ENCODE results near the gene GEMIN7.
"Not testable (repeated sequence)": the region's sequence is repeated elsewhere in the genome, so short reads cannot be mapped to it uniquely, and the experiment has no call there.

GEMIN7 gene

DNA sequence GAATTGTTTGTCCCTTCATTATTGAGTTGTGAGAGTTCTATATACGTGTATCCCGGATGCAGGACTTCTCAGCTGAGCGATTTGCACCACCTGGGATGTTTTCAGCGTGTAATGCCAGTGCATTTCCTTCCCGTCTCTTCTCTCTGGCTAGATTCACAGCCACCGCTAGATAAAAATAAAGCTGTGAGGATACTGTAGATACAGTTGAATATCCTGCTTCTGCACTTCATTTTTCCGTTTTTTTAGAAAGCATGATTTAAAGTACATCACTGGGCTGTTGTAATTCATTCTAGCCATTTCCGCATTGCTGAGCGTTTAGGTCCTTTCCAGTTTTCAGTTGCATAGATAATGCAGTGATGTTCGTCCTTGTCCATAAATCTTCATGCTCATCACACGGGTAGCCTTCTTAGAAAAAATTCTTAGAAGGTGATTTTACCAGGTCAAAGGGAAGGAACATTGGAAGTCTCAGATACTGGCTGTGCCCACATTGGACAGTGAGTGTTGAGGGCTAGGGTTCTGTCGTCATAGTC lies 28.6 kb downstream of the GEMIN7 start:
- no peak for DNase-seq

DNA sequence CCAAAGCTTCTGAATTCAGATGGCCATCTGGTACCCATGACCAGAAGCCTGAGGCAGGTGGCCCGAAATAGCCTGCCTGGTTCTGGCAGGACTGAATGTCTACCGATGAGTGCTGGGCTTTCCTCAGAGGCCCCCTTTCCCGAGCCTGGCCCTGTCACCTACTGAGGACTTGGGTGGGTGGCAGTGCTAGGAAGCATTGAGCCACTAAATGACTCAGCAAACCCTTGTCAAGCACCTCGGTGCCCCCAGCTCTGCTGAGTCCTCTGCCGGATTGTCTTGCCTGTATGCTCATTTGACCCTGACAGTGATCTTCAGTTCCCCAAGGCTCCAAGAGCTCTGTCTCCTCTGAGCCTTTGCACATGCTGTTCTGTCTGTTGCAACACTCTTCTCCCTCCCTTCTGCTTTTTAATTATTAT lies 31.8 kb downstream of the GEMIN7 start:
- DNase-seq, result no peak

DNA sequence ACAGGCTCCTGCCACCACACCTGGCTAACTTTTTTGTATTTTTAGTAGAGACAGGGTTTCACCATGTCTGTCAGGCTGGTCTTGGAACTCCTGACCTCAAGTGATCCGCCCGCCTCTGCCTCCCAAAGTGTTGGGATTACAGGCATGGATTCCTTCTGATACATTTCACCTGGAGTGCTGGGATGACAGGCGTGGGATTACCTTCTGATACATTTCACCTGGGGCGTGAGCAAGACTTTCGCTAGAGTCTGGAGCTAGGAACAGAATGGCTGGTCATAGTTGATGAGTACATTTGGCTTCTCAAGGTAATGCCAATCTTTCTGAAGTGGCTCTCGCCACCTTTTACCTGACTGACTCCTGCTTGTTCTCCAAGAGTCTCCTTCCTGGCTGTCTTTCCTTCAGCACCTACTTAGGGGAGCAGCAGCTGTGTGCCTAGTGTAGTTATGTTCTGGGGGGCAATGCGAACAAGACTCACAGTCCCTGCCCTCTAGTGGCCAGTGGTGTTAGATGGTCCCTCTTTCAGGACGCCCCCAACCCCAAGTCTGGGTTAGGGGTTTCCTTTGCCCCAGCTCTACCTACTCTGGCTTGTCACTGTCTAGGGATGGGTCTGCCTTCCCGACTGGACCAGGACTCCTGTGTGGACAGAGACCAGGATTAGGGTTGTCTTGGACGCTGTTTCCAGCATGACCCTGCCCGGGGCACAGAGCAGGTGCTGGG lies 33.2 kb downstream of the GEMIN7 start:
- no peak for DNase-seq

DNA sequence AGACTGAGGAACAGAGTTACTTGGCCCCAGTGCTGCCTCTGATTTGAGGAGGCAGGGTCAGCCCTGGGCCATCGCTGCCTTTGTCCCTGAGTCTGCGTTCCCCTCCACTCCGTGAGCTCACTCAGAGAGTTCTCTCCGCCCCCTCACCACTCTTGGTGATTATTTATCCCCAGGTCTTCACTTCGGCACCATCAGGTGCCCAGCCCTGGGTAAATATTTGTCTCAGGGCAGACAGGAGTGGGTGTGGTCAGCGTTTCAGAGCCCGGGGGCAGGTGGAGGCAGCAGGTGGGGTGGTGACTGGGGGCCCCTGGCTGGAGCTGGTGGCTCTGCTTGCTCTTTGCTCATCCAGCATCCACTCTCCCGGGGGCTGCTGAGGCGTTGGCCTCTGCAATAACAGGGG lies 34.6 kb downstream of the GEMIN7 start:
- DNase-seq, result no peak

DNA sequence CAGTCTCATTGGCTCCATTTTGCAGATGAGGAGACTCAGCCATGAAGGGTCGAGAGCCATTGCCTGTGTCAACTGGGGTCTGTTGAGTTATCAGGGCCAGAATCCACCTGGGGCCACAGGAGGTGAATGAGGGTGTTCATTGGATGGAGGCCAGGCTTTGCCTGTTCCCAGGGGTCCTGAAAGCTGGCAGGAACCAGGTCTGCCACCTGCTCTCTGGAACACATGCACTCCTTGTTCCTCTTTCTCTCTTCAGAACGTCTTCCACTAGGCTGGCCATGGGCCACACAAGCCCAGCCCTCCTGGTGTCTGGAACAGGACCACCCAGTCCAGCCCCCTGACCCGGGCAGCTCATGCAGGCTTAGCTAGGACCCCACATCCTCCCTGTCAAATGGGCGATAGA lies 35.1 kb downstream of the GEMIN7 start:
- no peak for DNase-seq

DNA sequence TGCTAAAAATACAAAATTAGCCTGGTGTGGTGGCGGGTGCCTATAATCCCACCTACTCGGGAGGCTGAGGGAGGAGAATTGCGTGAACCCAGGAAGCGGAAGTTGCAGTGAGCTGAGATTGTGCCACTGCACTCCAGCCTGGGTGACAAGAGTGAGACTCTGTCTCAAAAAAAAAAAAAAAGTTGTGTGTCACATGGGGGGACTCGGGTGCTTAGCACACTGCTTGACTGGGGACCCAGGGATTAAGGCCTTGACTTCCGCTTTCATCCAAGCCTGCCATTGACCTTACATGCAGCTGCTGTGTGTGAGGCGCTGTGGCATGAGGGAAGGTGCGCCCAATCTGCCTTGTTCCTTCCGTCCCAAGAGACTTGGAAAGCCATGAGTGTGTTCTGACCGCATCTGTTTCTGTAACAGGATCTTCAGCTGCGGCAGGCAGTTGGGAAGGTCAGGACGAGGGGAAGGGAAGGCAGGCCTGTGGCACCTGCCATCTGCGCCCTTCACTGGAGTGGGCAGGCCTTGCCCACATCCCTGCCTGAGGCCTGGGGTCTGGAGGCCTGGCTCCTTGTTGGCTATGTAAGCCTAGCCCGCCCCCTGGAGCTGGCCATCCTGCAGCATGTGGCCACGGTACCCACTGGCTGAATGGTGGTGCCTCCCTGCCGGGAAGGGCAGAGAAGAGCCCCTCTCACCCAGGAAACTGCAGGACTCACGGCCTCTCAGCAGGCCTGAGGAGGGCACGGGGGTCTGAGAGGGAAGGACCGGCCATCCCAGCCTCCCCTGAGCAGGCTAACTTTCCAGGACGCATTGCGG lies 37.0 kb downstream of the GEMIN7 start:
- no peak for DNase-seq

DNA sequence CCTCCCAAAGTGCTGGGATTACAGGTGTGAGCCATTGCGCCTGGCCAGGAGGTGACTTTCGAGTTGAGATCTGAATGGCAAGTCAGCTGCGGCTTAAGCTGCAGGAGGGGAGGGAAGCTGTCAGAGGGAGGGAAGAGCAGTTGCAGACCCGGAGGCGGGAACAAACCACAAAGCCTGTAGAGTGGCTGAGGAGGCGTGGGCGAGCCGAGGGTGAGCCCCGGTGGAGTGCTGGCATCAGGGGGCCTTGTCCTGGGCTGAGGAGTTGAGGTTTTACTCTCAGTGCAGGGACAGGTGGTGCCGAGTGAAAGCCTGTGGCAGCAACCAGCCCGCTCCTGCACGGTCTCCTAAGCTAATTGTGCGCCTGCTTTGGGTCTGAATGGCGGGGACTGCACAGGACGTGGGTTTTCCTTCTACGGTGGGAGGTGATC lies 38.1 kb downstream of the GEMIN7 start:
- DNase-seq, result peak; percentile 62

DNA sequence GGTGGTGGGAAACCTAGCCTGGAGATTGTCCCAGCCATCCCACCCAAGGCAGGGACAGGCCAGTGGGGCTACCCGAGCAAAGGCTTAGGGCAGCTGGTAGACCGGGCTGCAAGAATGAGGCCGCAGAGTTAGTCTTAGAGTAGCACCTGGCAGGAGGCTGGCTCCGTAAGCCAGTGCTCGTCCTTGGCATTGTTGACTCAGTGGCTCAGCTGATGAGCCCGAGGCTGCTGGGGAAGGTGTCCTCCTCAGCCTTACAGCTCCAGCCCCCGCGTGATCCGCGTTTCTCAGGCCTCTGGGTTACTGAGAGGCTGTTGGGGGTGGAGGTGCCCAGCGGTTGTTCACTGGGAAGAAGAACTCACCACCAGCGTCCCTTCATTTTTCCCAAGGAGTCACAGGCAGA lies 38.6 kb downstream of the GEMIN7 start:
- DNase-seq, result no peak

DNA sequence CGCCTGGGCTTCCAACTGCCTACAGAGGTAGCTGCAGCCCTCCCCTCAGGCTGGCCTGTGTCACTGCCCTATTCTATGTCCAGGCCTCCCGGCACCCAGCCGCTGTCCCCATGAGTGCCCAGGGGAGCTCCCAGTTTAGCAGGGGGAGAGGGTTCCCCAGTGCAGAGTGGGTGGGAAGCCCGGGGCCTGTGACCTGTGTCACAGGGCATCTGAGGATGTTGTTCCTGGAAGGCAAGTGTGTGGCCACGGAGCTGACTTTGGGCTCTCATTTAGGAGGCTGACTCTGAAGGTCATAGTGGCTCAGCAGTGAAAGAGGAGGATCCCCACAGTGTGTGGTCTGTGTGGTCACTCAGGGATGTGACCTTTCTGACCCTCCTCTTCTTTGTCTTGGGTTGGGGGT lies 39.0 kb downstream of the GEMIN7 start:
- no peak for DNase-seq

DNA sequence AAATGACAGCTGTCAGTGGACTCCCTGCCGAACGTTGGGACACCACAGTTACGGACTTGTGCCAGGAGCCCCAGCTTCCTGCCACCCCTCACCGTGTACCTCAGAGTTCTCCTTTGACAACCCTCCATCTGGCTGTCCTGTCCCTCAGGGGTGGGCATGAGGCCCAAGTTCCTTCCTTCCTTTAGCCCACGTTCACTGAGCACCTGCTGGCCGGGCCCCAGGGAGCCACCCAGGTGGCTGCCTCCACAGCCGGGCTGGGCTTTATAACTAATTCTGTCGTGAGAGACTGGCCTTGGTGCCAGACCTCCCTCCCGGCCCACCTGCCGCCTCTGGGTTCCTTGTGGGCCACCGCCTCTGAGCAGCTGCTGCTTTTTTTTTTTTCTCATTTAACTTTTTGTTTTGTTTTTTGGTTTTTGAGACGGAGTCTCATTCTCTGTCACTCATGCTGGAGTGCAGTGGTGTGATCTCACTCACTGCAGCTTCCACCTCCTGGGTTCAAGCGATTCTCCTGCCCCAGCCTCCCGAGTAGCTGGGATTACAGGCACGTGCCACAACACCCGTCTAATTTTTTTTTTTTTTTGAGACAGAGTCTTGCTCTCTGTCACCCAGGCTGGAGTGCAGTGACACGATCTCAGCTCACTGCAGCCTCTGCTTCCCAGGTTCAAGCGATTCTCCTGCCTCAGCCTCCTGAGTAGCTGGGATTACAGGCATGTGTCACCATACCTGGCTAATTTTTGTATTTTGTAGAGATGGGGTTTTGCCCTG lies 39.7 kb downstream of the GEMIN7 start:
- not testable (repeated sequence) for DNase-seq

DNA sequence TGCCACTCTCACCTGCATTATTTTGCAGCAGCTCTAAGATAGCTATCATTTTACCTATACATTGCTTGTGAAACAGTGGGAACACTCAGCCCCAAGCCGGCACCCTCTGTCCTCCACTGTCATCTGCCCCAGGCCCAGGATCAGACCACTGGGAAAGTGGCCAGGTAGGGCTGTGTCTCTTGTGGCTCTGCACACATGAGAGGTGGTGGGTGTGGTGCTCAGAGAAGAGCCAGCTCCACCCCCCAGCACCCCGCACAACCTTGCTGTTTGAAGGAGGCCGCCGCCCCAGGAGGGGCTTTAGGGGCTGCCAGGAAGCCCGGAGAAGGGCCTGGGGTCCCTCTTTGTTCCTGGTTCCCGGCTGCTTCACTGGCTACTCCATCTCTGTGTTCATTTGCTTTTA lies 40.5 kb downstream of the GEMIN7 start:
- no peak for DNase-seq

DNA sequence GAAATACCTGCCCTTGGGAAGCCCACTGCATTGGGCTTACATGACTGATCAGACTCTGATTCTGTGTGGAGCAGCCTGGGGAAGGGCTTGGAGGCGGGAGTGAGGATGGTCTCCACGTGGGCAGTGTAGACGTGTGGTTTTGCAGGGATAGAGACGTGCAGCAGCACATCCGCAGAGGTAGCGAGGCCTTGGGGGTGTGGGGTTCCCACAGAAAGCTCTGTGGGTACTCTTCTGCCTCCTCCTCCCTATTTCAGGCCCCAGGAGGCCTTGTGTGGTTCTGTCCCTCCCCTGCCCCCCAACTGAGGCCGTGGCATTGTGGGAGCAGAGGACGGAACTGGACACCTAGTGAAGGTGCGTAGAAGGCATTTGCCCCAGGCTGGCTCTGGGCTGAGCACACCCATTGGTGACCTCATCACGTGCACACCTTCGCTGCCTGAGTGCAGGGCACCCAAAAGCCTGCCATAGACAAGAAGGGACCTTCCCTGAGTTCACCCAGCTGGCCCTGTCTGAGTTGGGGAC lies 42.8 kb downstream of the GEMIN7 start:
- DNase-seq, result no peak

DNA sequence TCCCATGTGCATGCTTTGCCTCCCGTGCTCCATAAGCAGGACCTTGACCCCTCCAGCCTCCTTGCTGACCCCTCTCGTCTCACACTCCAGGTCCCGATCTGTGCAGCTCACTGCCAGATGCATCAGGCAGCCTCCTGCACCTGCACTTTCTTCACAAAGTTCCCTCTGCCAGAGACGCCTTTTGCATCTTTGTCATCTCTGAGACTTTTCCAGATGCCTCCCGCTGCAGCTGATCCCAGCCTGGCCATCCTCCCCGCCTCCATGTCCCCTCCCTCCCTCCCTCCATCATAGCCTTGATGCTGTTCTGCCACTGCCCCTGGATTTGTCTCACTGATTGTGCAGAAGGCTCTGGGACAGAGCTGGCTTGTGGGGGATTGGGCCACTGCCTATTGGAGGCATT lies 43.8 kb downstream of the GEMIN7 start:
- no peak for DNase-seq

DNA sequence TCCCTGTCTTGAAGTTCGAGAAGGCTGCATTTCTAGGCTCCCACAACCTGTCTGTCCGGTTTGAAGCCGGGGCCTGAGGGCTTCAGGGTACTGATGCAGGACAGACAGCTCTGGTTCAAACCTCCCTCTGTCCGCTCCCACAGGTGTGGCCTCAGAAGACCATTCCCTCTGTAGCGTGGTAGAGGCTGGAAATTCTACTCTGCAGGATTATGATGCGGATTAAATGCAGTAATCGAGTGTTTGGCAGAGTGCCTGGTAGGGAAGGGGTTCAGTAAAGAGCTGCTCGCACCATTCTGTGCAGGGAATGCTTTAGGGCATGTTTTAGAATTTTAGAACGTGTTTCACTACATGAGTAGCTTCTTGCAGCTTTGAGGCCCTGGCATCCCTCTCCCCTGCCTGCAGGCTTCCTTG lies 44.4 kb downstream of the GEMIN7 start:
- DNase-seq, result no peak

DNA sequence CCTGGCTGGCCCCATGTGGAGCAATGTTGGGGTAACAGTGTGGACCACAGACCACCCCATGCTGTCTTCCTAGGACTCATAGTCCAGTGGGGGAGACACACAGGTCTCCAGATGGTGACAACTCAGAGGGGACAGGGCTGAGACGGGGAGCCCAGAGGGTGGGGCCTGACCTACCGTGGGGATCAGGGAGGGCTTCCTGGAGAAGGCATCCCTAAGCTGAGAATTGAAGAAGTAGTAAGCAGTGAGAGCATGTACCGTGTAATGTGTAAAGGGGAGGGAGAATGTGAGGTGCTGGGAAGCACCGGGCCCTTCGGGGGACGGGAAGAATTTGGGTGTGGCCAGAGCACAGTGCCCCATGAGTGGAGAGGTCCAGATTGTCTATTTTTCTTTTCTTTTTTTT lies 45.0 kb downstream of the GEMIN7 start:
- no peak for DNase-seq

DNA sequence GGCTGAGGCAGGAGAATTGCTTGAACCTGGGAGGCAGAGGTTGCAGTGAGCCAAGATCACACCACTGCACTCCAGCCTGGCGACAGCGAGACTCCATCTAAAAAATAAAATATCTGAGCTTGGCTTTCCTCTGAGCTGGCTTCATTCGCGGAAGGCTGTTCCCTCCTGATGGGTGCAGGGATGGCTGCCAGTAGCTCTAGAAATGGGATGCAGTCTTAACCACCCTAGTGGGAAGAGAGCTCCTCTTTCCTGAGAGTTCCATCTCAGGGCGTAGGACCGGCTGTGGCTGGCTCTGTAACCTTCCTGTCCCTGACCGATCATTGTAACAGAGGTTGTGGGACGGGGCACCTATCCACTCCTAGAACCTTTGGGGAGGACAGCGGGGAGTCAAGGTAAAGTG lies 46.3 kb downstream of the GEMIN7 start:
- DNase-seq, result no peak

DNA sequence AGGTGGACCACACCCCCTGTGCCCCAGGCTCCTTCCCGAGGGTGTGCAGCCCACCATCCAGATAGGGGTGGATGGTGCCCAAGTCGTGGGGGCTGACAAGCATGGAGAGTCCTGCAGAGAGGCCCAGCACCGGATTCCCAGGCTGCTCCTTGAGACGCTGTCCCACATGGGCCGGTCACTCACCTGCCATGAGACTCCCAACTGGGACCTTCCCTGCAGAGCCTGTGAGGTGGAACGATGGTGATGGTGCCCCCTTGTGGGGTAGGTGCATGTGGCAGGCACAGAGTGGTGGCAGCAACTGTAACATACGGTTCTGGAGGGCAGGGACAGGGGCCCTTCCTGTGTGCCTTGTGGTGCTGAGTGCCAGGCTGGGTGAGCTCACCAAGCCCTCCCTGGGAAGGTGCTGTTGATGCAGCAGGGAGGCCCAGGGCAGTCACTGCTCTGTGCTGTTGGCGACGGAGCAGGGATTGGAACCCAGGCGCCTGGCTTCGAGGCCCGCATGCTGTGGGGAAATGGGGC lies 47.0 kb downstream of the GEMIN7 start:
- DNase-seq, result peak; percentile 70

DNA sequence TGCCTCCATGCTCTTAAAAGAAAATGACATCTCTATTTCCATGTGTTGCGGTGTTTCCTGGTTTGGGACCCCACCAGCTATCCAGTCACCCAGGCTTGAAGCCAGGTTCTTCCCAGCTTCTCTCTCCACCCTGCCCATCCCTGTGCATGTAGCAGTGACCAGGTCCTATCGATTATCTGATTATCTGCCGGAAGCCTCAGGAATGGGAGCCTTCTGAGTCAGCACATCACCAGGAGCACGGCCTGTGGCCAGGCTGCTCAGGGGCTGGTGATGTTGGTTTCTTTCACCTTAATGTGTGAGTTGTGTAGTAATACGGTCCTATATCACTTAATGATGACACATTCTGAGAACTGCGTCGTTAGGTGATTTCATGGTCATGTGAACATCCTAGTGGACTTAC lies 47.6 kb downstream of the GEMIN7 start:
- DNase-seq, result no peak

DNA sequence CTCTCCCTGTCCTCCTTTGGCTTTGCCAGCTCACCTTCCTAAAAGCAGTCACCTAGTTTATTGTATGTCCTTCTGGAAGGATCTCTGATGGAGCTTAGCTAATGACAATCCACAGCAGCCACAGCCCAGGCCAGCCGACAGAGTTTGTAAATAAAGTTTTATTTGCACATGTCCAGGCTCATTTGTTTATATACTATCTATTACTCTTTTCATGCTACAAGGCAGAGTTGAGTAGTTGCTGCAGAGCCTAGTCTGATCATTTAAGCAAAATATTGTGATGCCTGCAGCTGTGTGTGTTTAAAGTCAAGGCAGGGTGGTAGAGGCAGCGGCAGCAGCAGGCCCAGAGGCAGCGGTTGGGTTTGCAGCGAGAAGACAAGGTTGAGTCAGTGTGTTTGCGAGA lies 49.1 kb downstream of the GEMIN7 start:
- DNase-seq, result no peak

DNA sequence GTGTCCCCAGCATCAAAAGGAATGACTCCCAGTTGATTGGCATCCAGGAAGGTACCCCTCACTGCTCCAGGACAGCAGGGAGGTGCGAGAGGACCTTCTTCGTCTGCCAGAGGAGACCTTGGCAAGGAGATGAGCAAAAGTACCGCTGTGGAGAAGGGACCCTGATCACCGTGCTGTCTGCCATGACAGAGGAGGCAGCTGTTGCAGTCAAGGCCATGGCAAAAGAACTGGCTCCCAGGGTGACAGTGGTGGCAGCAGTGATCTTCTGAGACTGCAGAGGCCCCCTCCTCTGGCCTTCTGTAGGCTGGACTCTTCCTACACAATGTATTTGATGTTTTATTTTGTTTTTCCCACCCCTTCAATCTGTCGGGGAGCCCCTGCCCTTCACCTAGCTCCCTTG lies 49.7 kb downstream of the GEMIN7 start:
- DNase-seq, result no peak

DNA sequence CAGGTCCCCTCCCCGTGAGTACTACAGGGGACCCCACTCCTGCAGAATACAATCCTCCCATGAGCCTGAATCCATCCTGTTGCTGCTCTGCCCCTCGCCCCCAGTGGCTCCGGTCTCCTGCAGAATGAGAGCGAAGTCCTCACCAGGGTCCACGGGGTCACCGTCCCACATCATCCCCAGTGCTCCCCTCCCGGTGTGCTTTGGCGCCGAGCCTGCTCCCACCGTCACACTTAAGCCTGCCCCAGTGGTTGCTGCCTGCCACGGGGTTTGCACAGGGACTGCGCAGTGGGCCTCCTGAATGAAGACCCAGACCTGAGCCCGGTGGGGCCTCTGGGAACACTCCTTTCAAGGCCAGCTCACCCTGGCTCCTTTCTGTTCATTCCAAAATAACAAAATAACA lies 51.2 kb downstream of the GEMIN7 start:
- no peak for DNase-seq

DNA sequence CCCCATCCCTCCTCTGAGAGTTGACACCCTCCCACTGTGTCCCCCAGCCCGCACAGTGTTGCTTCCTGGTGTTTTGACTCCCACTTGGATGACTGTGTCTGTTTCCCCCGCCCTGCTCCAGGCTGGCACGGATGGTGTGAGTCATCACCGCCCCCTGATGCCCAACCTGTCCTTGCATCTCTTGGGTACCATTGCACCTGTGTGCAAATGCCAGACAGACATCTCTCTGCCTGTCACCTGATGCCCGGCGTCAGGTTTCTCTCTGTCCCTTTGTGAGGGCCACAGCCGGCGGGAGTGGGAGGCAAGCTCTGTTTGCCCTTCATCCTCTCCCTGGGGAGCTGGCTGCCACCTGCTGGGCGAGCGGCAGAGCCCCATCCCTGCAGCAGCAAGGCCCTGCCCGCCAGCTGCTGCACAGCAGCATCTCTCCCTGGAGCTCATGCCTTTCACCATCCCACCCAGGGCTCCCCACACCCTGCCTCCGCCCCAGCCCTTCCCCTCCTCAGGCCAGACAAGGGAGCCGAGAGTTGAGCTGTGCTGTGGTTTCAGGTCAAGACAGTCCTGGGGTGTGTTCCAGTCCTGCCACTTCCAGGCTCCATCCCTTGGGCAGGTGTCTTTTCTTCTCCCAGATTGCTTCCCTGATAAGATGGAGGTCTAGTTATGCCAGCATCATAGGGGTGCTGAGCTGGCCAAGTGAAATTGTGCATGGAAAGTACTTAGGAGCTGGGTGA lies 52.0 kb downstream of the GEMIN7 start:
- no peak for DNase-seq

All from activated CD8-positive, alpha-beta memory T cell treated with anti-CD3 and anti-CD28 coated beads, Interleukin-2, amount 50 U/mL, for 4 hours (primary cell).